CD4-positive, alpha-beta memory T cell (primary cell): ENCODE measurements around the gene PFKL. TPM values are rescaled to one million over a fixed set of nuclear protein-coding genes. Genes with fewer than 3 reads are reported as not detected.

ENCODE experiments used
- CTCF ChIA-PET: fragments of 350-600 bp; sonication (Branson Sonifier 250); formaldehyde crosslinking; loops from one replicate; lab custom pipeline; 2021; ENCODE audit warnings: inconsistent platforms; ENCODE audit not compliant: partially characterized antibody; lab: Charles Lee
- POLR2A ChIA-PET: fragments of 350-600 bp; sonication (Branson Sonifier 250); formaldehyde crosslinking; loops from one replicate; lab custom pipeline; 2021; ENCODE audit not compliant: partially characterized antibody; lab: Charles Lee
- DNase-seq, 5 donors: peaks; one replicate each; pipeline versions ENCODE4 v3.0.0 to v3.0.0-alpha.2; 2020 to 2022; ENCODE audit warnings: mixed read lengths in 1 of 5
- H3K27ac ChIP-seq: one replicate; pipeline ENCODE4 v1.7.0; 2013; ENCODE audit warnings: low read depth, low read length
- H3K27me3 ChIP-seq: 2 replicates; pipeline ENCODE4 v1.7.0; 2013; ENCODE audit warnings: mild to moderate bottlenecking, low read length, moderate library complexity; ENCODE audit not compliant: insufficient read depth
- H3K36me3 ChIP-seq: 2 replicates; pipeline ENCODE4 v1.7.0; 2013; ENCODE audit warnings: mild to moderate bottlenecking, low read length, moderate library complexity; ENCODE audit not compliant: insufficient read depth
- H3K4me1 ChIP-seq: 2 replicates; pipeline ENCODE4 v1.7.0; 2013; ENCODE audit warnings: mild to moderate bottlenecking, low read length, moderate library complexity; ENCODE audit not compliant: insufficient read depth
- H3K4me3 ChIP-seq, 2 donors: one replicate each; pipeline ENCODE4 v1.7.0; 2013; ENCODE audit warnings: low read length in 2 of 2, mild to moderate bottlenecking in 1 of 2
- H3K9me3 ChIP-seq, 2 donors: one replicate each; pipeline ENCODE4 v1.7.0; 2013; ENCODE audit warnings: low read length in 2 of 2, control low read depth in 1 of 2; ENCODE audit not compliant: control insufficient read depth in 1 of 2
- H3K27ac Mint-ChIP-seq, 7 donors: one replicate each; pipeline ENCODE4 v1.8.0; 2020 to 2021; ENCODE audit warnings: mixed read lengths in 7 of 7, mild to moderate bottlenecking in 6 of 7, inconsistent platforms in 3 of 7, moderate library complexity in 3 of 7
- H3K27me3 Mint-ChIP-seq, 2 donors: one replicate each; pipeline ENCODE4 v1.8.0; 2020 to 2021; ENCODE audit warnings: mixed read lengths in 2 of 2
- H3K36me3 Mint-ChIP-seq, 2 donors: one replicate each; pipeline ENCODE4 v1.8.0; 2020 to 2021; ENCODE audit warnings: mixed read lengths in 2 of 2, inconsistent platforms in 1 of 2, mild to moderate bottlenecking in 1 of 2
- H3K4me1 Mint-ChIP-seq, 4 donors: one replicate each; pipeline ENCODE4 v1.8.0; 2020 to 2021; ENCODE audit warnings: mixed read lengths in 4 of 4, mild to moderate bottlenecking in 1 of 4
- H3K4me3 Mint-ChIP-seq, 8 donors: one replicate each; pipeline ENCODE4 v1.8.0; 2020 to 2021; ENCODE audit warnings: mixed read lengths in 8 of 8, mild to moderate bottlenecking in 7 of 8, moderate library complexity in 6 of 8, inconsistent platforms in 3 of 8
- H3K9me3 Mint-ChIP-seq, 8 donors: one replicate each; pipeline ENCODE4 v1.8.0; 2020 to 2021; ENCODE audit warnings: mixed read lengths in 8 of 8, mild to moderate bottlenecking in 5 of 8, inconsistent platforms in 3 of 8, moderate library complexity in 1 of 8
- intact Hi-C: fragments of 100-400 bp; cut with micrococcal nuclease; formaldehyde crosslinking; loops from one replicate; pipeline ENCODE4 v1.15.1; 2023
- polyA plus RNA-seq, 2 donors: library from polyadenylated mRNA; unstranded; fragments of 300-500 nt; fragmentation: Illumina TruSeq; gene quantifications; one replicate each; pipeline ENCODE4 v1.2.3, GENCODE V29; 2021
- total RNA-seq, 2 experiments: library from RNA; stranded (reverse); gene quantifications; one replicate each; pipeline ENCODE4 v1.2.3, GENCODE V29; 2021

The PFKL gene
- total and polyA plus RNA-seq, 4 experiments from 2014 or later: 132 to 145 (median 139) TPM

GRCh38 chr21:44319407-44320065 lies 19.7 kb downstream of the PFKL start:
- intact Hi-C loops: no loop called here
- Histone ChIP-seq H3K36me3 (peaks cover 31% of the 10 kb centered on the region), H3K27me3 (no peaks in the 10 kb centered on the region), H3K4me1 (no peaks in the 10 kb centered on the region), H3K27ac (no peak overlapping the region), H3K9me3 (no peaks in the 10 kb centered on the region), H3K4me3 (no peak overlapping the region)
- no peaks in the 10 kb centered on the region for H3K9me3 Mint-ChIP-seq
- no peaks in the 10 kb centered on the region for H3K27me3 Mint-ChIP-seq
- H3K4me1 Mint-ChIP-seq: peaks cover 0 to 2% (median 0%) of the 10 kb centered on the region in 4 donors
- peak overlapping the region in 2 of 7 donors; percentile 18 to 48 for H3K27ac Mint-ChIP-seq
- H3K36me3 Mint-ChIP-seq: peaks cover 4 to 26% of the 10 kb centered on the region in 2 donors
- no peak for DNase-seq
- ChIA-PET POLR2A (interaction anchor here (1.0 to 1.6 kb wide), 2 partner anchors 10 to 19 kb away, joined by 3 to 6 read pairs; no protein-coding TSS in a partner anchor), CTCF (no interaction called here)
- no peak overlapping the region for H3K4me3 Mint-ChIP-seq

GRCh38 chr21:44320847-44321246 lies 21.0 kb downstream of the PFKL start:
- Histone ChIP-seq H3K4me1 (no peaks in the 10 kb centered on the region), H3K27me3 (no peaks in the 10 kb centered on the region), H3K27ac (no peak overlapping the region), H3K4me3 (no peak overlapping the region), H3K9me3 (no peaks in the 10 kb centered on the region), H3K36me3 (peaks cover 32% of the 10 kb centered on the region)
- no peak for DNase-seq
- Mint-ChIP-seq H3K4me1 (peaks cover 0 to 2% (median 0%) of the 10 kb centered on the region in 4 donors), H3K4me3 (no peak overlapping the region), H3K9me3 (no peaks in the 10 kb centered on the region), H3K36me3 (peaks cover 4 to 33% of the 10 kb centered on the region in 2 donors), H3K27me3 (no peaks in the 10 kb centered on the region), H3K27ac (no peak overlapping the region)
- CTCF ChIA-PET: no interaction called here
- intact Hi-C loops: no loop called here
- POLR2A ChIA-PET: interaction anchor here (1.0 kb wide), 1 partner anchor 9 kb away, joined by 3 read pairs; no protein-coding TSS in a partner anchor

- Mint-ChIP-seq H3K4me1 (no peaks in the 10 kb centered on the region), H3K36me3 (peaks cover 0 to 29% of the 10 kb centered on the region in 2 donors), H3K27me3 (no peaks in the 10 kb centered on the region), H3K27ac (no peak overlapping the region), H3K4me3 (no peak overlapping the region), H3K9me3 (no peaks in the 10 kb centered on the region)
- intact Hi-C loops: no loop called here
- no peak overlapping the region for H3K4me3 ChIP-seq
- DNase-seq: no peak
- ChIA-PET POLR2A (interaction anchor here (1.2 kb wide), 1 partner anchor 16 kb away, joined by 3 read pairs; no protein-coding TSS in a partner anchor), CTCF (no interaction called here)
- H3K9me3 ChIP-seq: no peaks in the 10 kb centered on the region
- peaks cover 25% of the 10 kb centered on the region for H3K36me3 ChIP-seq
- H3K27ac ChIP-seq: no peak overlapping the region
- no peaks in the 10 kb centered on the region for H3K27me3 ChIP-seq
- no peaks in the 10 kb centered on the region for H3K4me1 ChIP-seq
Observed at GRCh38 chr21:44321846-44322450, 22.1 kb downstream of the PFKL start.

- ChIA-PET POLR2A (interaction anchor here (1.2 kb wide), 1 partner anchor 15 kb away, joined by 3 read pairs; no protein-coding TSS in a partner anchor), CTCF (no interaction called here)
- H3K4me3 ChIP-seq: no peak overlapping the region
- no peak overlapping the region for H3K27ac ChIP-seq
- no peak for DNase-seq
- H3K27me3 ChIP-seq: no peaks in the 10 kb centered on the region
- H3K4me3 Mint-ChIP-seq: no peak overlapping the region
- no peaks in the 10 kb centered on the region for H3K4me1 Mint-ChIP-seq
- no peaks in the 10 kb centered on the region for H3K4me1 ChIP-seq
- intact Hi-C loops: no loop called here
- H3K9me3 ChIP-seq: no peaks in the 10 kb centered on the region
- peaks cover 23% of the 10 kb centered on the region for H3K36me3 ChIP-seq
- H3K9me3 Mint-ChIP-seq: no peaks in the 10 kb centered on the region
- H3K27me3 Mint-ChIP-seq: no peaks in the 10 kb centered on the region
- H3K36me3 Mint-ChIP-seq: peaks cover 0 to 27% of the 10 kb centered on the region in 2 donors
- H3K27ac Mint-ChIP-seq: peak overlapping the region in 2 of 7 donors; percentile 40 to 51
Observed at GRCh38 chr21:44322621-44323325, 22.9 kb downstream of the PFKL start.

DNA sequence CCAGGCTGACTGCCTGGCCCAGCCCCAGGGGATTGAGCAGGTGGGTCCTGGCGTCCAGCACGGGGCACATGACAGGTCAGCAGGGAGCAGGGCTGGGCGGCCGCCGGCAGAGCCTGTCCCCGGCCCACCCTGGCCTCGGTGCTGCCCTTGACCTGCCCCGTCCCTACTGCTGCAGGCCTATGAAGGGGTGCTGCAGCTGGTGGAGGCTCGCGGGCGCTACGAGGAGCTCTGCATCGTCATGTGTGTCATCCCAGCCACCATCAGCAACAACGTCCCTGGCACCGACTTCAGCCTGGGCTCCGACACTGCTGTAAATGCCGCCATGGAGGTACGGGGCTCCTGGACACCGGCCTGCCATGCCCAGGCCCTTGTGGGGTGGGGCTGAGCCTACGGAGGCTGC lies 23.7 kb downstream of the PFKL start:
- Mint-ChIP-seq H3K9me3 (no peaks in the 10 kb centered on the region), H3K36me3 (peaks cover 0 to 24% of the 10 kb centered on the region in 2 donors), H3K27me3 (no peaks in the 10 kb centered on the region), H3K4me1 (no peaks in the 10 kb centered on the region), H3K27ac (no peak overlapping the region), H3K4me3 (no peak overlapping the region)
- CTCF ChIA-PET: no interaction called here
- no peaks in the 10 kb centered on the region for H3K9me3 ChIP-seq
- H3K27ac ChIP-seq: no peak overlapping the region
- intact Hi-C loops: no loop called here
- POLR2A ChIA-PET: no interaction called here
- no peaks in the 10 kb centered on the region for H3K4me1 ChIP-seq
- H3K36me3 ChIP-seq: peaks cover 18% of the 10 kb centered on the region
- no peak for DNase-seq
- no peak overlapping the region for H3K4me3 ChIP-seq
- no peaks in the 10 kb centered on the region for H3K27me3 ChIP-seq

DNA sequence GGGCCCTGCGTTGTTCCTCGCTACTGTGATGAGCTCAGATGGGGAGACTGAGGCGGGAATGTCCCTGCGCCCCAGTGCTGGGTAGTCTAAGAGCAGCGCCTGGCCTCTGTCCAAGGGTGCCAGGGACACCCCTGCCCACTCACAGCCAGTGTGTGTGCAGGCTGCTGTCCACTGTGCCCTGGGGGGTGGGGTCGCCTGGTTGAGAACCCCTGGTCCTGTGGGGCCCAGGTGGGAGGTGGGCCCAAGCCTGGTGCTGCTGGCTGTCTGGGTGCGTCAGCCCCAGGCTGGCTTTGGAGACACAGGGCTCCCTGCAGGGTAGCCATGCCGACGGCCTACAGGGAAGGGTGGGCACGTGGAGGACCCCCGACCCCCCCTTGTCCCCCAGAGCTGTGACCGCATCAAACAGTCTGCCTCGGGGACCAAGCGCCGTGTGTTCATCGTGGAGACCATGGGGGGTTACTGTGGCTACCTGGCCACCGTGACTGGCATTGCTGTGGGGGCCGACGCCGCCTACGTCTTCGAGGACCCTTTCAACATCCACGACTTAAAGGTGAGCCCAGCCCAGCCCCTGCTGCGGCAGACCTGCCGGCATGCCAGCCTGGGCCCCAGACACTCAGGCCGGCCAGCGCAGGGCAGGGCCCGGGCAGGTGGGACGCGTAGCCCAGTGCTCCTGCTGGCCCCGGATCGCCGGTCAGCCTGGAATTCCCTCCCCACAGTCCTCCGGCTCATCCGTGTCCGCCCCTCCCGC lies 24.4 kb downstream of the PFKL start:
- Mint-ChIP-seq H3K9me3 (no peaks in the 10 kb centered on the region), H3K27ac (no peak overlapping the region), H3K36me3 (peaks cover 0 to 22% of the 10 kb centered on the region in 2 donors), H3K27me3 (no peaks in the 10 kb centered on the region), H3K4me1 (no peaks in the 10 kb centered on the region), H3K4me3 (no peak overlapping the region)
- ChIA-PET CTCF (no interaction called here), POLR2A (no interaction called here)
- no peaks in the 10 kb centered on the region for H3K4me1 ChIP-seq
- peaks cover 15% of the 10 kb centered on the region for H3K36me3 ChIP-seq
- DNase-seq: no peak
- intact Hi-C loops: no loop called here
- H3K4me3 ChIP-seq: no peak overlapping the region
- no peaks in the 10 kb centered on the region for H3K27me3 ChIP-seq
- H3K9me3 ChIP-seq: no peaks in the 10 kb centered on the region
- H3K27ac ChIP-seq: no peak overlapping the region

- DNase-seq: no peak
- no peaks in the 10 kb centered on the region for H3K9me3 ChIP-seq
- Mint-ChIP-seq H3K9me3 (no peaks in the 10 kb centered on the region), H3K36me3 (peaks cover 0 to 19% of the 10 kb centered on the region in 2 donors), H3K4me1 (peaks cover 0 to 3% (median 0%) of the 10 kb centered on the region in 4 donors), H3K27me3 (no peaks in the 10 kb centered on the region), H3K27ac (no peak overlapping the region), H3K4me3 (no peak overlapping the region)
- H3K36me3 ChIP-seq: peaks cover 10% of the 10 kb centered on the region
- H3K4me1 ChIP-seq: no peaks in the 10 kb centered on the region
- no peak overlapping the region for H3K4me3 ChIP-seq
- intact Hi-C loops: no loop called here
- CTCF ChIA-PET: no interaction called here
- no peaks in the 10 kb centered on the region for H3K27me3 ChIP-seq
- POLR2A ChIA-PET: no interaction called here
- no peak overlapping the region for H3K27ac ChIP-seq
Observed at GRCh38 chr21:44324854-44325107, 24.9 kb downstream of the PFKL start.
